Activated CD8-positive, alpha-beta memory T cell treated with anti-CD3 and anti-CD28 coated beads for 36 hours (primary cell): ENCODE measurements around the gene CENPN. TPM values are rescaled to one million over a fixed set of nuclear protein-coding genes. Genes with fewer than 3 reads are reported as not detected.

Experiments used
- CTCF ChIA-PET: fragments of 350-600 bp; sonication (Branson Sonifier 250); formaldehyde crosslinking; loops from one replicate; lab custom pipeline; 2021; ENCODE audit warnings: antibody characterized with exemption; lab: Charles Lee
- POLR2A ChIA-PET: fragments of 350-600 bp; sonication (Branson Sonifier 250); formaldehyde crosslinking; loops from one replicate; lab custom pipeline; 2021; ENCODE audit warnings: antibody characterized with exemption; lab: Charles Lee
- total RNA-seq, 2 experiments: library from RNA; stranded (reverse); gene quantifications; one replicate each; pipeline ENCODE4 v1.2.3, GENCODE V29; 2021

CENPN gene
- 10 to 100 TPM; 52.7 to 54.8 TPM for total RNA-seq

GRCh38 chr16:81006813-81007695 lies at the start of gene CENPN, which contains the start of gene CMC2:
CENPN (plus strand) TSS chr16:81007214; CDS start chr16:81011940, 4,726 bp downstream.
CMC2 (minus strand) TSS chr16:81006885; CDS start chr16:80997394, 9,491 bp downstream.
- CTCF ChIA-PET = no interaction called here
- POLR2A ChIA-PET = interaction anchor here (0.6 to 1.9 kb wide), 4 partner anchors 10 to 84 kb away, joined by 3 to 14 read pairs (median 4); no protein-coding TSS in a partner anchor

GRCh38 chr16:80958284-80958683 lies 48.7 kb upstream of the CENPN start:
- ChIA-PET POLR2A (no interaction called here), CTCF (no interaction called here)

GRCh38 chr16:80962879-80963278 lies 44.1 kb upstream of the CENPN start:
- CTCF ChIA-PET = no interaction called here
- POLR2A ChIA-PET = no interaction called here

- ChIA-PET POLR2A (interaction anchor here (0.7 kb wide), 1 partner anchor 1730 kb away, joined by 5 read pairs; no protein-coding TSS in a partner anchor), CTCF (interaction anchor here (1.5 kb wide), 1 partner anchor 10 kb away, joined by 3 read pairs; no protein-coding TSS in a partner anchor)
These were observed 42.7 kb upstream of the CENPN start for GRCh38 chr16:80964351-80964750.

GRCh38 chr16:80966617-80967016 lies 40.4 kb upstream of the CENPN start:
- CTCF ChIA-PET = no interaction called here
- POLR2A ChIA-PET = no interaction called here

- POLR2A ChIA-PET = no interaction called here
These were observed 38.5 kb upstream of the CENPN start for GRCh38 chr16:80968386-80969113.

GRCh38 chr16:80969114-80969484 lies 37.9 kb upstream of the CENPN start:
- ChIA-PET CTCF (no interaction called here), POLR2A (no interaction called here)

More at GRCh38 chr16:80968386-80969113, 38.5 kb upstream of the CENPN start:
- CTCF ChIA-PET = no interaction called here

GRCh38 chr16:80971819-80972218 lies 35.2 kb upstream of the CENPN start:
- ChIA-PET POLR2A (no interaction called here), CTCF (no interaction called here)

GRCh38 chr16:80972611-80973010 lies 34.4 kb upstream of the CENPN start:
- ChIA-PET CTCF (no interaction called here), POLR2A (no interaction called here)

GRCh38 chr16:80973991-80974390 lies 33.0 kb upstream of the CENPN start:
- ChIA-PET POLR2A (interaction anchor here (0.5 kb wide), 1 partner anchor 12 kb away, joined by 4 read pairs; no protein-coding TSS in a partner anchor), CTCF (interaction anchor here (1.2 kb wide), 1 partner anchor 17 kb away, joined by 5 read pairs; no protein-coding TSS in a partner anchor)

GRCh38 chr16:80974649-80975376 lies 32.2 kb upstream of the CENPN start:
- POLR2A ChIA-PET = no interaction called here
- CTCF ChIA-PET = interaction anchor here (0.6 to 1.2 kb wide), 4 partner anchors 10 to 740 kb away, joined by 3 to 5 read pairs (median 3); no protein-coding TSS in a partner anchor

GRCh38 chr16:80976946-80977345 lies 30.1 kb upstream of the CENPN start:
- POLR2A ChIA-PET = no interaction called here
- CTCF ChIA-PET = no interaction called here

- CTCF ChIA-PET = no interaction called here
- POLR2A ChIA-PET = no interaction called here
These were observed 25.9 kb upstream of the CENPN start for GRCh38 chr16:80981103-80981502.

GRCh38 chr16:80982646-80983045 lies 24.4 kb upstream of the CENPN start:
- POLR2A ChIA-PET = no interaction called here
- CTCF ChIA-PET = no interaction called here

- ChIA-PET CTCF (no interaction called here), POLR2A (no interaction called here)
These were observed 22.7 kb upstream of the CENPN start for GRCh38 chr16:80984124-80984892.

GRCh38 chr16:80985611-80986010 lies 21.4 kb upstream of the CENPN start:
- POLR2A ChIA-PET = interaction anchor here (0.6 to 0.7 kb wide), 2 partner anchors 12 to 23 kb away, joined by 4 read pairs; no protein-coding TSS in a partner anchor
- CTCF ChIA-PET = no interaction called here

GRCh38 chr16:80986557-80986956 lies 20.5 kb upstream of the CENPN start:
- ChIA-PET POLR2A (no interaction called here), CTCF (no interaction called here)

GRCh38 chr16:80988756-80989155 lies 18.3 kb upstream of the CENPN start:
- POLR2A ChIA-PET = no interaction called here

More at GRCh38 chr16:80988756-80989155, 18.3 kb upstream of the CENPN start:
- CTCF ChIA-PET = no interaction called here
